GM12891 (cell line): Measurements from ENCODE around the gene SCAMP4.
A peak's percentile ranks its signal among the peaks of the same experiment; 100 is the strongest.

Experiments used
- DNase-seq: peaks from one replicate; pipeline ENCODE4 v3.0.0; 2011; ENCODE audit warnings: low spot score; ENCODE audit not compliant: insufficient read length
- FAIRE-seq: peaks from 2 replicates; lab custom pipeline; 2011; peaks lifted over from hg19 to GRCh38; lab: Jason Lieb, UNC
- PAX5 ChIP-seq: IDR thresholded peaks from 2 replicates; pipeline ENCODE4 v1.6.1; 2011; ENCODE audit warnings: low read length, moderate library complexity, mild to moderate bottlenecking; ENCODE audit not compliant: insufficient read depth, severe bottlenecking
- POLR2A ChIP-seq: IDR thresholded peaks from 2 replicates; pipeline ENCODE4 v1.6.1; 2011; ENCODE audit warnings: low read depth, low read length, control low read depth
- POLR2AphosphoS5 ChIP-seq: IDR thresholded peaks from 2 replicates; pipeline ENCODE4 v1.6.1; 2011; ENCODE audit warnings: low read depth, low read length, control low read depth
- POU2F2 ChIP-seq: IDR thresholded peaks from 2 replicates; pipeline ENCODE4 v1.6.1; 2011; ENCODE audit warnings: low read depth, mild to moderate bottlenecking, control low read depth, low read length, moderate library complexity
- SPI1 ChIP-seq: IDR thresholded peaks from 2 replicates; pipeline ENCODE4 v1.6.1; 2011; ENCODE audit warnings: low read depth, low read length, control low read depth
- TAF1 ChIP-seq: IDR thresholded peaks from 2 replicates; pipeline ENCODE4 v1.6.1; 2011; ENCODE audit warnings: low read depth, low read length, control low read depth

The SCAMP4 gene

GRCh38 chr19:1923319-1923718 lies 18.1 kb downstream of the SCAMP4 start:
- no peak for FAIRE-seq
- DNase-seq: no peak
- no peak for TF ChIP-seq SPI1
- TF ChIP-seq PAX5: no peak
- TF ChIP-seq POLR2A: no peak
- TF ChIP-seq POU2F2: no peak

GRCh38 chr19:1924320-1924961 lies 19.2 kb downstream of the SCAMP4 start:
- FAIRE-seq: no peak
- DNase-seq: no peak
- TF ChIP-seq SPI1 (no peak), POLR2A (no peak), POLR2AphosphoS5 (no peak), TAF1 (no peak), PAX5 (no peak), POU2F2 (no peak)

- DNase-seq: no peak
- FAIRE-seq: no peak
- no peak for TF ChIP-seq PAX5
- no peak for TF ChIP-seq SPI1
- TF ChIP-seq POU2F2: no peak
- no peak for TF ChIP-seq TAF1
- TF ChIP-seq POLR2AphosphoS5: no peak
Measured at GRCh38 chr19:1925544-1925943, 20.3 kb downstream of the SCAMP4 start.

- TF ChIP-seq TAF1 (no peak), PAX5 (peak; percentile 55), POLR2AphosphoS5 (no peak)
- DNase-seq (peak; percentile 96), FAIRE-seq (peak; percentile 86)
Measured at GRCh38 chr19:1929021-1929742, 24.0 kb downstream of the SCAMP4 start.

- DNase-seq (no peak), FAIRE-seq (no peak)
- no peak for TF ChIP-seq TAF1
Measured at GRCh38 chr19:1931445-1931844, 26.2 kb downstream of the SCAMP4 start.

GRCh38 chr19:1932395-1932794 lies 27.2 kb downstream of the SCAMP4 start:
- TF ChIP-seq TAF1: no peak
- no peak for TF ChIP-seq SPI1
- no peak for TF ChIP-seq POLR2A
- no peak for TF ChIP-seq POLR2AphosphoS5
- TF ChIP-seq PAX5: no peak
- no peak for TF ChIP-seq POU2F2
- FAIRE-seq (no peak), DNase-seq (no peak)

GRCh38 chr19:1933244-1933643 lies 28.0 kb downstream of the SCAMP4 start:
- no peak for FAIRE-seq
- no peak for DNase-seq

GRCh38 chr19:1933942-1934341 lies 28.7 kb downstream of the SCAMP4 start:
- TF ChIP-seq POLR2A (no peak), TAF1 (no peak), SPI1 (no peak), PAX5 (no peak), POLR2AphosphoS5 (no peak), POU2F2 (no peak)
- DNase-seq: no peak
- peak; percentile 5 for FAIRE-seq

More at GRCh38 chr19:1933244-1933643, 28.0 kb downstream of the SCAMP4 start:
- TF ChIP-seq POU2F2 (no peak), POLR2A (no peak), TAF1 (no peak), POLR2AphosphoS5 (no peak), SPI1 (peak; percentile 65), PAX5 (no peak)

- peak; percentile 55 for FAIRE-seq
- no peak for DNase-seq
Measured at GRCh38 chr19:1935484-1936208, 30.4 kb downstream of the SCAMP4 start.

GRCh38 chr19:1936430-1936829 lies 31.2 kb downstream of the SCAMP4 start:
- DNase-seq (no peak), FAIRE-seq (no peak)
- TF ChIP-seq SPI1: no peak
- TF ChIP-seq POLR2AphosphoS5: no peak
- TF ChIP-seq TAF1: no peak
- TF ChIP-seq PAX5: no peak
- TF ChIP-seq POLR2A: no peak
- no peak for TF ChIP-seq POU2F2

More at GRCh38 chr19:1935484-1936208, 30.4 kb downstream of the SCAMP4 start:
- TF ChIP-seq SPI1 (no peak), TAF1 (no peak), POLR2A (no peak), PAX5 (no peak), POU2F2 (no peak), POLR2AphosphoS5 (no peak)
